SK-N-SH (cell line): ENCODE measurements around the gene SBNO1. TPM values are rescaled to one million over a fixed set of nuclear protein-coding genes. Genes with fewer than 3 reads are reported as not detected.
"Not testable (repeated sequence)": the region's sequence is repeated elsewhere in the genome, so short reads cannot be mapped to it uniquely, and the experiment has no call there.

ENCODE experiments used
- CTCF ChIA-PET: fragments of 300-600, 350-600 bp; formaldehyde crosslinking; extraction: SDS; loops from one replicate; lab custom pipeline; 2021; lab: Yijun Ruan, JAX
- POLR2A ChIA-PET: fragments of 350-600 bp; sonication (Branson Sonifier 250); formaldehyde crosslinking; extraction: SDS; loops from one replicate; lab custom pipeline; 2020; ENCODE audit warnings: antibody characterized with exemption, inconsistent platforms; lab: Yijun Ruan, JAX
- DNase-seq: peaks from one replicate; pipeline ENCODE4 v3.0.0; 2012
- H2AFZ ChIP-seq: fragments of 200-600 bp; sonication (generic); 2 replicates; pipeline ENCODE4 v1.8.1; 2016; ENCODE audit warnings: antibody characterized with exemption, mild to moderate bottlenecking, low read depth
- H3F3A ChIP-seq: fragments of 200-600 bp; sonication (generic); replicated peaks from 2 replicates; pipeline ENCODE3; 2016; ENCODE audit warnings: antibody characterized with exemption, mild to moderate bottlenecking; ENCODE audit not compliant: insufficient read depth
- H3K27ac ChIP-seq, 2 experiments: fragments of 200-500 bp in 1 of 2; fragments of 200-600 bp in 1 of 2; sonication (Bioruptor generic) in 1 of 2; sonication (generic), shearing (Covaris generic) in 1 of 2; 2 replicates each; pipeline versions ENCODE4 v1.5.1 to v1.6.1; 2014 to 2016; ENCODE audit warnings: low read depth in 2 of 2, inconsistent platforms in 1 of 2, low read length in 1 of 2, mild to moderate bottlenecking in 1 of 2, mixed read lengths in 1 of 2
- H3K27me3 ChIP-seq: fragments of 200-600 bp; sonication (generic), shearing (Covaris generic); 2 replicates; pipeline ENCODE4 v1.6.1; 2016; ENCODE audit warnings: mixed run types; ENCODE audit not compliant: insufficient read depth
- H3K36me3 ChIP-seq, 2 experiments: fragments of 200-500 bp in 1 of 2; fragments of 200-600 bp in 1 of 2; sonication (Bioruptor generic) in 1 of 2; sonication (generic) in 1 of 2; replicated peaks in 1 of 2; 2 replicates each; pipeline versions ENCODE3 to v1.5.1; 2014 to 2016; ENCODE audit warnings: low read length in 1 of 2, mild to moderate bottlenecking in 1 of 2; ENCODE audit not compliant: insufficient read depth in 2 of 2, control insufficient read depth in 1 of 2
- H3K4me1 ChIP-seq, 2 experiments: fragments of 200-500 bp in 1 of 2; fragments of 200-600 bp in 1 of 2; sonication (Bioruptor generic) in 1 of 2; sonication (generic), shearing (Covaris generic) in 1 of 2; 2 replicates each; pipeline versions ENCODE4 v1.5.1 to v1.6.1; 2014 to 2016; ENCODE audit warnings: low read depth in 1 of 2, low read length in 1 of 2, mixed run types in 1 of 2; ENCODE audit not compliant: insufficient read depth in 2 of 2, control insufficient read depth in 1 of 2
- H3K4me2 ChIP-seq: fragments of 200-600 bp; sonication (generic), shearing (Covaris generic); 2 replicates; pipeline ENCODE4 v1.6.1; 2017; ENCODE audit warnings: mixed run types
- H3K4me3 ChIP-seq, 2 experiments: fragments of 200-500 bp in 1 of 2; fragments of 200-600 bp in 1 of 2; sonication (Bioruptor generic) in 1 of 2; sonication (generic), shearing (Covaris generic) in 1 of 2; 2 replicates each; pipeline versions ENCODE4 v1.5.1 to v1.8.1; 2014 to 2016; ENCODE audit warnings: low read depth in 2 of 2, inconsistent platforms in 1 of 2, low read length in 1 of 2, mild to moderate bottlenecking in 1 of 2, mixed read lengths in 1 of 2, moderate library complexity in 1 of 2
- H3K79me2 ChIP-seq: fragments of 200-600 bp; sonication (generic); 2 replicates; pipeline ENCODE4 v1.8.1; 2017; ENCODE audit warnings: mild to moderate bottlenecking; ENCODE audit not compliant: insufficient read depth
- H3K9ac ChIP-seq: fragments of 200-600 bp; sonication (generic); 2 replicates; pipeline ENCODE4 v1.6.1; 2017; ENCODE audit warnings: mixed run types
- H3K9me2 ChIP-seq: fragments of 200-600 bp; sonication (generic); 2 replicates; pipeline ENCODE4 v1.6.1; 2017; ENCODE audit warnings: mixed run types
- H3K9me3 ChIP-seq: fragments of 200-600 bp; sonication (generic); 2 replicates; pipeline ENCODE4 v1.6.1; 2017; ENCODE audit warnings: mixed run types, mild to moderate bottlenecking, moderate library complexity
- H4K20me1 ChIP-seq: fragments of 200-600 bp; sonication (generic); 2 replicates; pipeline ENCODE4 v1.6.1; 2017; ENCODE audit warnings: mild to moderate bottlenecking, mixed run types; ENCODE audit not compliant: insufficient read depth
- CHD2 ChIP-seq: fragments of 150-350 bp; IDR thresholded peaks from 2 replicates; pipeline ENCODE4 v1.6.1; 2018; ENCODE audit warnings: low read length; ENCODE audit not compliant: partially characterized antibody
- FOXM1 ChIP-seq: IDR thresholded peaks from 2 replicates; pipeline ENCODE4 v1.4.0; 2012; ENCODE audit warnings: low read depth, mild to moderate bottlenecking
- JUND ChIP-seq: IDR thresholded peaks from 2 replicates; pipeline ENCODE4 v1.4.0; 2012
- MXI1 ChIP-seq: IDR thresholded peaks from 2 replicates; pipeline ENCODE4 v1.6.1; 2012; ENCODE audit warnings: mild to moderate bottlenecking, low read depth, low read length, improper control_type of control experiment
- NFIC ChIP-seq: IDR thresholded peaks from 2 replicates; pipeline ENCODE4 v1.4.0; 2012; ENCODE audit warnings: borderline replicate concordance
- NRF1 ChIP-seq: IDR thresholded peaks from 2 replicates; pipeline ENCODE4 v1.6.1; 2012; ENCODE audit warnings: low read depth, mild to moderate bottlenecking, low read length
- POLR2AphosphoS5 ChIP-seq: IDR thresholded peaks from 2 replicates; pipeline ENCODE4 v1.6.1; 2012; ENCODE audit warnings: low read depth, low read length
- RAD21 ChIP-seq: IDR thresholded peaks from 2 replicates; pipeline ENCODE4 v1.6.1; 2012; ENCODE audit warnings: mild to moderate bottlenecking, low read length
- SMC3 ChIP-seq: IDR thresholded peaks from 2 replicates; pipeline ENCODE4 v1.6.1; 2012; ENCODE audit warnings: low read depth, low read length, improper control_type of control experiment
- TCF12 ChIP-seq: IDR thresholded peaks from 2 replicates; pipeline ENCODE4 v1.4.0; 2012
- TEAD4 ChIP-seq: IDR thresholded peaks from 2 replicates; pipeline ENCODE4 v1.4.0; 2012; ENCODE audit warnings: mild to moderate bottlenecking, borderline replicate concordance; ENCODE audit not compliant: insufficient read depth
- YY1 ChIP-seq: IDR thresholded peaks from 2 replicates; pipeline ENCODE4 v1.4.0; 2012; ENCODE audit warnings: low read depth, mild to moderate bottlenecking
- WGBS: methylation state at CpG from one replicate; pipeline ENCODE4 v1.1.6; 2017; ENCODE audit warnings: low lambda C conversion rate; 5-methylcytosine and 5-hydroxymethylcytosine counted together
- polyA plus RNA-seq, 3 experiments: library from polyadenylated mRNA; depleted of rRNA; stranded (reverse); fragments of >200 nt; gene quantifications; 2 replicates each; pipeline ENCODE4 v1.2.3, GENCODE V29; 2012

SBNO1 gene
- polyA plus RNA-seq, 1 of the 3 experiments (the other 2 are of a cell fraction): 4.5 TPM

DNA sequence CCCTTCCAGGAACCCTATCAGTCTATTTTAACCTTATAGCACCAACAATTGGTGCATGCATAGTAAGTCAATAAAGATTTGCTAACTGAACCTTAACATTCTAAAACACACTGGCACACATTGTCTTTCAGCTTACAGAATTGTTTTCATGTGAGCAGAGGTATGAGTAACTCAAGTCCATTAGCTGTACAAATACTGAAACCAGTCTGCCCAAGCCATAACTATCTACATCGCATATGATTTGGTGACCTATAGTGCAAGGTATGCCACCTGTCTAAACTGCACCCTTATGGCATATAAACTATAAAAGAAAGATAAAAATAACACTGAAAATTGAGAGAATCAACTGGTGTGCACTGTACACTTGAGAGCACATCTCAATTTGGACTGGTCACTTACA, 34.8 kb downstream of the SBNO1 start:
- Histone ChIP-seq H3K9ac (no peak overlapping the region), H3K4me1 (no peaks in the 10 kb centered on the region), H3K27ac (no peak overlapping the region), H3K4me2 (no peak overlapping the region), H3K79me2 (peaks cover 3% of the 10 kb centered on the region; the same call in 1 of the 2 replicates), H3K27me3 (no peaks in the 10 kb centered on the region), H3F3A (peaks cover 15% of the 10 kb centered on the region), H3K36me3 (peaks cover 55 to 86% of the 10 kb centered on the region in 2 experiments), H3K4me3 (no peak overlapping the region), H3K9me3 (no peaks in the 10 kb centered on the region), H4K20me1 (no peaks in the 10 kb centered on the region), H2AFZ (no peak overlapping the region), H3K9me2 (no peaks in the 10 kb centered on the region)
- no peak for DNase-seq
- ChIA-PET CTCF (interaction anchor here (0.7 to 1.3 kb wide), 2 partner anchors 21 to 59 kb away, joined by 3 read pairs; no protein-coding TSS in a partner anchor), POLR2A (no interaction called here)
- no peak for TF ChIP-seq TCF12
- TF ChIP-seq TEAD4: no peak
- no peak for TF ChIP-seq MXI1
- WGBS: 95% methylated on average over 1 of the region's 1 CpG

DNA sequence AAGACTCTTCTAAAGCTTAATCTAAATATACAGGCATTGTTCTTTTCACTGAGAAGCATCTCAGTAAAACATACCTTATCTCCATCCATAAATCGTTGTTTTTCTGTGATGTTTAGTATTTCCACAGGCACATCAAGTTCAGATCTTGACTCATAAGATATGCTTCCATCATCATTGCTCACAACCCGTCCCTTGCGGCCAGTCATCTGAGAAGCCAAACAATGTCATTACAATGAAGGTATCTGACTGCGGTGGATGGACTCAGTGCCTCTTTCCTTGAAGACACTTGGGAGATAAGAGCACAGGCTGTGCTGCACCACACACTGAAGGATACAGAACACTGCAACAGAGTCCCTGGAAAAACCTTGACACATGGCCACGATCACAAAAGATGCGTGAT, 44.8 kb downstream of the SBNO1 start:
- H3K9me2 ChIP-seq: no peaks in the 10 kb centered on the region
- H3K4me1 ChIP-seq: no peaks in the 10 kb centered on the region
- H3K79me2 ChIP-seq: 0 out of 2 replicates have a peak, but pooled peaks cover 3% of the 10 kb centered on the region
- no peaks in the 10 kb centered on the region for H3K9me3 ChIP-seq
- H4K20me1 ChIP-seq: no peaks in the 10 kb centered on the region
- H2AFZ ChIP-seq: no peak overlapping the region
- H3K4me3 ChIP-seq: no peak overlapping the region
- no peaks in the 10 kb centered on the region for H3F3A ChIP-seq
- peaks cover 60 to 82% of the 10 kb centered on the region in 2 experiments for H3K36me3 ChIP-seq
- DNase-seq: no peak
- H3K27me3 ChIP-seq: no peaks in the 10 kb centered on the region
- H3K9ac ChIP-seq: no peak overlapping the region
- H3K27ac ChIP-seq: no peak overlapping the region
- TF ChIP-seq FOXM1 (no peak), YY1 (no peak), SMC3 (no peak), NFIC (no peak)
- ChIA-PET CTCF (no interaction called here), POLR2A (no interaction called here)
- no peak overlapping the region for H3K4me2 ChIP-seq
- 94% methylated on average over 6 of the region's 6 CpGs for WGBS

DNA sequence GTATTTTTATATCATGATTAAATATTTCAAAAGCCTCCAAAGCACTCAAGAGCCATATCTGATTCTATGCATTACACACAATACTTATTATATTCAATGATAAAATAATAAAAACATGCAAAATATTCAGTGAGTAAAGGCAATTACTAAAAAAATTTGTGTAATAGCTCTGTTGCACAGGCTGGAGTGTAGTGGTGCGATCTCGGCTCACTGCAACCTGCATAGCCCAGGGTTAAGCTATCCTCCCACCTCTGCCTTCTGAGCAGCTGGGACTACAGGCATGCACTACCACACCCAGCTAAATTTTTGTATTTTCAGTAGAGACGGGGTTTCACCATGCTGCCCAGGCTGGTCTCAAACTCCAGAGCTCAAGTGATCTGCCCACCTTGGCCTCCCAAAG, 45.4 kb downstream of the SBNO1 start:
- H3K4me1 ChIP-seq: no peaks in the 10 kb centered on the region
- no peaks in the 10 kb centered on the region for H3K27me3 ChIP-seq
- H3K79me2 ChIP-seq: 0 out of 2 replicates have a peak, but pooled peaks cover 3% of the 10 kb centered on the region
- 98% methylated on average over 3 of the region's 3 CpGs for WGBS
- no peaks in the 10 kb centered on the region for H3F3A ChIP-seq
- H3K9me3 ChIP-seq: no peaks in the 10 kb centered on the region
- no peak overlapping the region for H3K4me3 ChIP-seq
- H3K9ac ChIP-seq: no peak overlapping the region
- ChIA-PET CTCF (no interaction called here), POLR2A (no interaction called here)
- H2AFZ ChIP-seq: no peak overlapping the region
- H4K20me1 ChIP-seq: no peaks in the 10 kb centered on the region
- TF ChIP-seq NRF1 (no peak), JUND (no peak), RAD21 (no peak), POLR2AphosphoS5 (no peak), CHD2 (no peak)
- peaks cover 61 to 82% of the 10 kb centered on the region in 2 experiments for H3K36me3 ChIP-seq
- H3K27ac ChIP-seq: no peak overlapping the region
- no peak for DNase-seq
- no peak overlapping the region for H3K4me2 ChIP-seq
- no peaks in the 10 kb centered on the region for H3K9me2 ChIP-seq

DNA sequence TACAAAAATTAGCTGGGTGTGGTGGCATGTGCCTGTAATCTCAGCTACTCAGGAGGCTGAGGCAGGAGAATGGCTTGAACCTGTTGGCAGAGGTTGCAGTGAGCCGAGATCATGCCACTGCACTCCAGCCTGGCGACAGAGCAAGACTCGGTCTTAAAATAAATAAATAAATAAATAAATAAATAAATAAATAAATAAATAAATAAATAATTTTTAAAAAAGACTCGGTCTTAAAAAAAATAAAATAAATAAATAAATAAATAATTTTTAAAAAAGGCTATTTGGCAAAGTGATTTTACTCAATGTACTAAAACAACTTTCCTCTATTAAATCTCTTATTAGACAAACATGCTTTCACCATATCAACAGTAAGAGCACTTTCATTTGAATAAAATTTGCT, 51.6 kb downstream of the SBNO1 start:
- H3K79me2 ChIP-seq, H3K27me3 ChIP-seq, DNase-seq, POLR2A ChIA-PET, H4K20me1 ChIP-seq, H3K4me3 ChIP-seq, H3K9ac ChIP-seq, H3F3A ChIP-seq, H3K4me2 ChIP-seq, H2AFZ ChIP-seq, H3K4me1 ChIP-seq, H3K9me2 ChIP-seq, H3K9me3 ChIP-seq, H3K27ac ChIP-seq: not testable (repeated sequence)
- H3K36me3 ChIP-seq: peaks cover 44 to 91% of the 10 kb centered on the region in 2 experiments
- CTCF ChIA-PET: interaction anchor here (1.0 kb wide), 1 partner anchor 10 kb away, joined by 3 read pairs; no protein-coding TSS in a partner anchor
- WGBS: 86% methylated on average over 4 of the region's 4 CpGs
